Panc1 (cell line): ENCODE measurements around the gene PROM1.

Experiments
- POLR2AphosphoS5 ChIP-seq: IDR thresholded peaks from 2 replicates; pipeline ENCODE4 v1.6.1; 2012; ENCODE audit warnings: mild to moderate bottlenecking, low read depth, low read length, moderate library complexity
- SIN3A ChIP-seq: IDR thresholded peaks from 2 replicates; pipeline ENCODE4 v1.6.1; 2012; ENCODE audit warnings: low read depth, mild to moderate bottlenecking, low read length, moderate library complexity, borderline replicate concordance; ENCODE audit not compliant: insufficient read depth
- TCF7L2 ChIP-seq: IDR thresholded peaks from 2 replicates; pipeline ENCODE4 v1.6.1; 2011; ENCODE audit warnings: mild to moderate bottlenecking, low read depth, low read length, inconsistent platforms
- TF ChIP-seq, protein P1 (sequence below): fragments of 450-650 bp; IDR thresholded peaks from 2 replicates; pipeline ENCODE4 v1.5.1; 2017; ENCODE audit warnings: mild to moderate bottlenecking
- TF ChIP-seq, protein P2 (sequence below), 2 experiments: IDR thresholded peaks; 2 replicates each; pipeline ENCODE4 v1.6.1; 2011 to 2012; ENCODE audit warnings: low read depth in 2 of 2, control low read depth in 1 of 2, low read length in 1 of 2, mild to moderate bottlenecking in 1 of 2, moderate library complexity in 1 of 2; ENCODE audit not compliant: insufficient read depth in 1 of 2

GRCh38 chr4:16021804-16022560 is 61.8 kb downstream of the PROM1 start:
- no peak for TF ChIP-seq POLR2AphosphoS5
- TF ChIP-seq, protein P1, sequence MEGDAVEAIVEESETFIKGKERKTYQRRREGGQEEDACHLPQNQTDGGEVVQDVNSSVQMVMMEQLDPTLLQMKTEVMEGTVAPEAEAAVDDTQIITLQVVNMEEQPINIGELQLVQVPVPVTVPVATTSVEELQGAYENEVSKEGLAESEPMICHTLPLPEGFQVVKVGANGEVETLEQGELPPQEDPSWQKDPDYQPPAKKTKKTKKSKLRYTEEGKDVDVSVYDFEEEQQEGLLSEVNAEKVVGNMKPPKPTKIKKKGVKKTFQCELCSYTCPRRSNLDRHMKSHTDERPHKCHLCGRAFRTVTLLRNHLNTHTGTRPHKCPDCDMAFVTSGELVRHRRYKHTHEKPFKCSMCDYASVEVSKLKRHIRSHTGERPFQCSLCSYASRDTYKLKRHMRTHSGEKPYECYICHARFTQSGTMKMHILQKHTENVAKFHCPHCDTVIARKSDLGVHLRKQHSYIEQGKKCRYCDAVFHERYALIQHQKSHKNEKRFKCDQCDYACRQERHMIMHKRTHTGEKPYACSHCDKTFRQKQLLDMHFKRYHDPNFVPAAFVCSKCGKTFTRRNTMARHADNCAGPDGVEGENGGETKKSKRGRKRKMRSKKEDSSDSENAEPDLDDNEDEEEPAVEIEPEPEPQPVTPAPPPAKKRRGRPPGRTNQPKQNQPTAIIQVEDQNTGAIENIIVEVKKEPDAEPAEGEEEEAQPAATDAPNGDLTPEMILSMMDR, result no peak
- TF ChIP-seq TCF7L2, result no peak
- TF ChIP-seq, protein P2, sequence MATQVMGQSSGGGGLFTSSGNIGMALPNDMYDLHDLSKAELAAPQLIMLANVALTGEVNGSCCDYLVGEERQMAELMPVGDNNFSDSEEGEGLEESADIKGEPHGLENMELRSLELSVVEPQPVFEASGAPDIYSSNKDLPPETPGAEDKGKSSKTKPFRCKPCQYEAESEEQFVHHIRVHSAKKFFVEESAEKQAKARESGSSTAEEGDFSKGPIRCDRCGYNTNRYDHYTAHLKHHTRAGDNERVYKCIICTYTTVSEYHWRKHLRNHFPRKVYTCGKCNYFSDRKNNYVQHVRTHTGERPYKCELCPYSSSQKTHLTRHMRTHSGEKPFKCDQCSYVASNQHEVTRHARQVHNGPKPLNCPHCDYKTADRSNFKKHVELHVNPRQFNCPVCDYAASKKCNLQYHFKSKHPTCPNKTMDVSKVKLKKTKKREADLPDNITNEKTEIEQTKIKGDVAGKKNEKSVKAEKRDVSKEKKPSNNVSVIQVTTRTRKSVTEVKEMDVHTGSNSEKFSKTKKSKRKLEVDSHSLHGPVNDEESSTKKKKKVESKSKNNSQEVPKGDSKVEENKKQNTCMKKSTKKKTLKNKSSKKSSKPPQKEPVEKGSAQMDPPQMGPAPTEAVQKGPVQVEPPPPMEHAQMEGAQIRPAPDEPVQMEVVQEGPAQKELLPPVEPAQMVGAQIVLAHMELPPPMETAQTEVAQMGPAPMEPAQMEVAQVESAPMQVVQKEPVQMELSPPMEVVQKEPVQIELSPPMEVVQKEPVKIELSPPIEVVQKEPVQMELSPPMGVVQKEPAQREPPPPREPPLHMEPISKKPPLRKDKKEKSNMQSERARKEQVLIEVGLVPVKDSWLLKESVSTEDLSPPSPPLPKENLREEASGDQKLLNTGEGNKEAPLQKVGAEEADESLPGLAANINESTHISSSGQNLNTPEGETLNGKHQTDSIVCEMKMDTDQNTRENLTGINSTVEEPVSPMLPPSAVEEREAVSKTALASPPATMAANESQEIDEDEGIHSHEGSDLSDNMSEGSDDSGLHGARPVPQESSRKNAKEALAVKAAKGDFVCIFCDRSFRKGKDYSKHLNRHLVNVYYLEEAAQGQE (IDR thresholded peaks at IDR 0.05; ENCODE audit: insufficient read depth in 1 of 2, low read depth in 2 of 2, low read length in 1 of 2), result no peak
- no peak for TF ChIP-seq SIN3A
